ENCODE results near the gene HAUS2. TPM values are rescaled to one million over a fixed set of nuclear protein-coding genes. Genes with fewer than 3 reads are reported as not detected.

The HAUS2 gene
- 19.1 and 26.9 TPM in 2 replicates for total RNA-seq
- polyA plus RNA-seq: 12.1 and 16.6 TPM in 2 replicates

- Histone ChIP-seq H3K27ac (peak within 1 kb of the TSS; percentile 68), H3K9me3 (ENCODE audit: low read depth) (no peaks in the 10 kb centered on the region), H3K36me3 (peaks cover 11% of the 10 kb centered on the region), H3K27me3 (no peaks in the 10 kb centered on the region), H3K4me3 (peak within 1 kb of the TSS; percentile 89), H3K4me1 (ENCODE audit: low read depth) (peaks cover 3% of the 10 kb centered on the region)
- TF ChIP-seq, protein P1, sequence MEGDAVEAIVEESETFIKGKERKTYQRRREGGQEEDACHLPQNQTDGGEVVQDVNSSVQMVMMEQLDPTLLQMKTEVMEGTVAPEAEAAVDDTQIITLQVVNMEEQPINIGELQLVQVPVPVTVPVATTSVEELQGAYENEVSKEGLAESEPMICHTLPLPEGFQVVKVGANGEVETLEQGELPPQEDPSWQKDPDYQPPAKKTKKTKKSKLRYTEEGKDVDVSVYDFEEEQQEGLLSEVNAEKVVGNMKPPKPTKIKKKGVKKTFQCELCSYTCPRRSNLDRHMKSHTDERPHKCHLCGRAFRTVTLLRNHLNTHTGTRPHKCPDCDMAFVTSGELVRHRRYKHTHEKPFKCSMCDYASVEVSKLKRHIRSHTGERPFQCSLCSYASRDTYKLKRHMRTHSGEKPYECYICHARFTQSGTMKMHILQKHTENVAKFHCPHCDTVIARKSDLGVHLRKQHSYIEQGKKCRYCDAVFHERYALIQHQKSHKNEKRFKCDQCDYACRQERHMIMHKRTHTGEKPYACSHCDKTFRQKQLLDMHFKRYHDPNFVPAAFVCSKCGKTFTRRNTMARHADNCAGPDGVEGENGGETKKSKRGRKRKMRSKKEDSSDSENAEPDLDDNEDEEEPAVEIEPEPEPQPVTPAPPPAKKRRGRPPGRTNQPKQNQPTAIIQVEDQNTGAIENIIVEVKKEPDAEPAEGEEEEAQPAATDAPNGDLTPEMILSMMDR (IDR thresholded peaks at IDR 0.05; ENCODE audit: low read depth, low read length): no peak
- DNase-seq (ENCODE audit: low read depth in 1 of 2, low spot score in 1 of 2): peak; percentile 86 to 93
Observed at GRCh38 chr15:42548249-42549031, at the start of gene HAUS2, which contains the start of gene LRRC57. TSS of gene HAUS2 (plus strand) at chr15:42548838. CDS start at chr15:42548873, 35 bp downstream. TSS of gene LRRC57 (minus strand) at chr15:42548793. CDS start at chr15:42548434, 359 bp downstream.

GRCh38 chr15:42499858-42500609 is 48.6 kb upstream of the HAUS2 start:
- H3K27me3 ChIP-seq: no peaks in the 10 kb centered on the region
- TF ChIP-seq, protein P1 (IDR thresholded peaks at IDR 0.05; ENCODE audit: low read depth, low read length): no peak
- no peaks in the 10 kb centered on the region for H3K4me1 ChIP-seq (ENCODE audit: low read depth)
- no peaks in the 10 kb centered on the region for H3K36me3 ChIP-seq
- H3K4me3 ChIP-seq: no peak overlapping the region
- no peak overlapping the region for H3K27ac ChIP-seq
- peak in 1 of 2 donors; percentile 50 for DNase-seq (ENCODE audit: low read depth in 1 of 2, low spot score in 1 of 2)
- no peaks in the 10 kb centered on the region for H3K9me3 ChIP-seq (ENCODE audit: low read depth)

GRCh38 chr15:42502477-42502876 is 46.2 kb upstream of the HAUS2 start:
- no peak overlapping the region for H3K4me3 ChIP-seq
- H3K36me3 ChIP-seq: no peaks in the 10 kb centered on the region
- peak in 1 of 2 donors; percentile 21 for DNase-seq (ENCODE audit: low read depth in 1 of 2, low spot score in 1 of 2)
- TF ChIP-seq, protein P1 (IDR thresholded peaks at IDR 0.05; ENCODE audit: low read depth, low read length): no peak
- no peaks in the 10 kb centered on the region for H3K4me1 ChIP-seq (ENCODE audit: low read depth)
- no peaks in the 10 kb centered on the region for H3K9me3 ChIP-seq (ENCODE audit: low read depth)
- no peaks in the 10 kb centered on the region for H3K27me3 ChIP-seq
- H3K27ac ChIP-seq: no peak overlapping the region

DNA sequence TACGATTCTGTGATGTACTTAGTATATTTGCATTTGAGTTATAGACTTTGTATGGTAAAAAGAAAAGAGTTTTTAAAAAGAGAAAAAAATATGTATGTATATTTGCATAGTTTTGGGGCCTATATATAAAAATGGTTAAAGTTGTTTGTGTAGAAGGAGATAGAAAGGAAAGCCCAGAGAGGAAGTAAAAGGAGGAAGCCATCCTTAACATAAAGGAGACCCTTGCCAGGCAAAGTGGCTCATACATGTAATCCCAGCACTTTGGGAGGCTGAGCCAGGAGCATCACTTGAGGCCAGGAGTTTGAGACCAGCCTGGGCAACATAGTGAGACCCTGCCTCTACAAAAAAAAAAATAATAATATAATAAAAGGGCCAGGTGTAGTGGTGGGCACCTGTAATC is 44.8 kb upstream of the HAUS2 start:
- H3K4me3 ChIP-seq: no peak overlapping the region
- no peak for DNase-seq (ENCODE audit: low read depth in 1 of 2, low spot score in 1 of 2)
- no peaks in the 10 kb centered on the region for H3K36me3 ChIP-seq
- H3K27me3 ChIP-seq: no peaks in the 10 kb centered on the region
- H3K4me1 ChIP-seq (ENCODE audit: low read depth): peaks cover 7% of the 10 kb centered on the region
- TF ChIP-seq, protein P1 (IDR thresholded peaks at IDR 0.05; ENCODE audit: low read depth, low read length): no peak
- H3K27ac ChIP-seq: no peak overlapping the region
- no peaks in the 10 kb centered on the region for H3K9me3 ChIP-seq (ENCODE audit: low read depth)

GRCh38 chr15:42504631-42505030 is 44.0 kb upstream of the HAUS2 start:
- Histone ChIP-seq H3K4me1 (ENCODE audit: low read depth) (peaks cover 8% of the 10 kb centered on the region), H3K27me3 (no peaks in the 10 kb centered on the region), H3K27ac (no peak overlapping the region), H3K4me3 (no peak overlapping the region), H3K9me3 (ENCODE audit: low read depth) (no peaks in the 10 kb centered on the region), H3K36me3 (no peaks in the 10 kb centered on the region)
- TF ChIP-seq, protein P1 (IDR thresholded peaks at IDR 0.05; ENCODE audit: low read depth, low read length): no peak
- DNase-seq (ENCODE audit: low read depth in 1 of 2, low spot score in 1 of 2): no peak
